GM18873 (cell line): ENCODE data around the gene UBTD1.

Source experiments
- ATAC-seq: cut with Tn5 transposase; IDR thresholded peaks from one replicate; pipeline ENCODE4 v1.9.1; 2021; ENCODE audit warnings: mild to moderate bottlenecking, moderate library complexity, moderate number of reproducible peaks; ENCODE audit not compliant: unreplicated experiment, low FRiP score

UBTD1 gene

GRCh38 chr10:97578171-97578844 lies 79.6 kb downstream of the UBTD1 start:
- no peak for ATAC-seq

- ATAC-seq: no peak
Observed at GRCh38 chr10:97580421-97581367, 82.0 kb downstream of the UBTD1 start.

GRCh38 chr10:97582169-97582568 lies 83.4 kb downstream of the UBTD1 start:
- ATAC-seq: no peak

- ATAC-seq: no peak
Observed at GRCh38 chr10:97583476-97583875, 84.8 kb downstream of the UBTD1 start.

GRCh38 chr10:97584060-97584797 lies 85.5 kb downstream of the UBTD1 start, which contains the start of gene HOGA1:
Gene HOGA1 (plus strand): TSS chr10:97584389. CDS start chr10:97584704, 315 bp downstream.
- ATAC-seq: no peak

- ATAC-seq: no peak
Observed at GRCh38 chr10:97584798-97585438, 86.2 kb downstream of the UBTD1 start.

GRCh38 chr10:97585439-97585811 lies 86.7 kb downstream of the UBTD1 start:
- no peak for ATAC-seq

- no peak for ATAC-seq
Observed at GRCh38 chr10:97587183-97587582, 88.5 kb downstream of the UBTD1 start.

GRCh38 chr10:97589479-97589878 lies 90.8 kb downstream of the UBTD1 start, which contains the start of gene C10orf62:
Gene C10orf62 (plus strand): TSS chr10:97589721. CDS start chr10:97589898, 177 bp downstream.
- no peak for ATAC-seq

GRCh38 chr10:97590082-97590747 lies 91.5 kb downstream of the UBTD1 start:
- no peak for ATAC-seq

- ATAC-seq: no peak
Observed at GRCh38 chr10:97590748-97591495, 92.2 kb downstream of the UBTD1 start.

- no peak for ATAC-seq
Observed at GRCh38 chr10:97593421-97593820, 94.7 kb downstream of the UBTD1 start.

- no peak for ATAC-seq
Observed at GRCh38 chr10:97596101-97597082, 97.7 kb downstream of the UBTD1 start.

GRCh38 chr10:97597778-97598177 lies 99.1 kb downstream of the UBTD1 start:
- ATAC-seq: no peak

- no peak for ATAC-seq
Observed at GRCh38 chr10:97598407-97599271, 99.9 kb downstream of the UBTD1 start.

- ATAC-seq: no peak
Observed at GRCh38 chr10:97599272-97599619, 100.5 kb downstream of the UBTD1 start.

GRCh38 chr10:97600616-97601015 lies 101.9 kb downstream of the UBTD1 start:
- no peak for ATAC-seq
